ENCODE measurements around the gene PEX5L.

- no peak for TF ChIP-seq CTCF (conservative IDR thresholded peaks at IDR 0.05 in 1 of 2, IDR thresholded peaks at IDR 0.05 in 1 of 2; ENCODE audit: low read depth in 1 of 2, low read length in 2 of 2)
- TF ChIP-seq EZH2 (IDR thresholded peaks at IDR 0.05; ENCODE audit: low read length, missing control alignments): peak; percentile 28
Measured at GRCh38 chr3:180036671-180037455, at the start of gene PEX5L.

Measured in fibroblast of lung (primary cell).